Measurements from ENCODE around the gene TNIP1.
A peak's percentile ranks its signal among the peaks of the same experiment; 100 is the strongest.

GRCh38 chr5:151048526-151048925 is 32.3 kb downstream of the TNIP1 start:
- peak in 1 of 5 experiments; percentile 14 for TF ChIP-seq CTCF (IDR thresholded peaks at IDR 0.05 in 4 of 5, conservative IDR thresholded peaks at IDR 0.05 in 1 of 5)
- no peak for TF ChIP-seq POLR2A (IDR thresholded peaks at IDR 0.05)

Data from gastrocnemius medialis (tissue), 4 donors.